ENCODE data around the gene ASB5. TPM values are rescaled to one million over a fixed set of nuclear protein-coding genes. Genes with fewer than 3 reads are reported as not detected.

ASB5 gene
- total RNA-seq, 6 experiments from 2014 or later: 0.19 to 0.23 TPM; not detected in 4

DNA sequence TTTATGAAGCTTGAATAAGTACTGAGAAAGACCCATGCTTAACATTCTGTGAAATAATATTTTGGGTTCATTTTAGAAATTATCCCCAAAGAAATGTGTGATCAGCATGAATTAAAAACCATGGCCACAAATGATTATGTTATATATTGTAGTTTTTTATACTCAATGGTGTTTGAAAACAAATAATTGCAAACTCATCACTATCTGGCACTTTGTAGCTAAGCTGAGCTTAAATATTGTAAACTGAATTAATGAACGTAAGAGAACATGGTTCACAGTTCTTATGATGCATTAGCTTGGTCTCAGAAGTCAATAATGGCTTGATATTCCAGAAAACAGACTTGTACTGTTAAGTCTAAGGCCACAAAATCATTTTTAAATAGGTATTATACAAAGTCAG lies 24.6 kb upstream of the ASB5 start:
- no peaks in the 10 kb centered on the region for H3K36me3 ChIP-seq

DNA sequence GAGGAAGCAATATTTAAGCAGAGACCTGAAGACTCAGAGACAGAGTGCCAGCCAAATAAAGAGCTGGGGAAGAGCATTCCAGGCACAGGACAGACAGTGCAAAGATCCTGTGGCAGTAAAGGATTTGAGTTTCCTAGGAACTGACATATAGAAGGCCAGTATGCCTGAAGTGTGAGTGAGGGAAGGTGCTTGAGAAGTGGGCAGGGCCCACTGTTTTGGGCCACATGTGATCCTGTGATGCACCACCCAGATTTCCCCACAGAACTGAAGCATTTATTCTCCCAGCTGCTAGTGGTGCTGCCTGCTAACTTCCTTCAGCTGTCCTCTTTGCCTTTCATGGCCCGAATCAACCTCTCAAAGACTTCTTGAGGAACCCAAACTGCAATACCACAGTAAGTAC lies 23.9 kb upstream of the ASB5 start:
- no peaks in the 10 kb centered on the region for H3K36me3 ChIP-seq
- whole genome bisulfite sequencing (ENCODE audit: insufficient coverage, low coverage, low lambda C conversion rate, missing lambda C conversion rate): 89% methylated on average over 1 of the region's 1 CpG
- TF ChIP-seq, protein P1, sequence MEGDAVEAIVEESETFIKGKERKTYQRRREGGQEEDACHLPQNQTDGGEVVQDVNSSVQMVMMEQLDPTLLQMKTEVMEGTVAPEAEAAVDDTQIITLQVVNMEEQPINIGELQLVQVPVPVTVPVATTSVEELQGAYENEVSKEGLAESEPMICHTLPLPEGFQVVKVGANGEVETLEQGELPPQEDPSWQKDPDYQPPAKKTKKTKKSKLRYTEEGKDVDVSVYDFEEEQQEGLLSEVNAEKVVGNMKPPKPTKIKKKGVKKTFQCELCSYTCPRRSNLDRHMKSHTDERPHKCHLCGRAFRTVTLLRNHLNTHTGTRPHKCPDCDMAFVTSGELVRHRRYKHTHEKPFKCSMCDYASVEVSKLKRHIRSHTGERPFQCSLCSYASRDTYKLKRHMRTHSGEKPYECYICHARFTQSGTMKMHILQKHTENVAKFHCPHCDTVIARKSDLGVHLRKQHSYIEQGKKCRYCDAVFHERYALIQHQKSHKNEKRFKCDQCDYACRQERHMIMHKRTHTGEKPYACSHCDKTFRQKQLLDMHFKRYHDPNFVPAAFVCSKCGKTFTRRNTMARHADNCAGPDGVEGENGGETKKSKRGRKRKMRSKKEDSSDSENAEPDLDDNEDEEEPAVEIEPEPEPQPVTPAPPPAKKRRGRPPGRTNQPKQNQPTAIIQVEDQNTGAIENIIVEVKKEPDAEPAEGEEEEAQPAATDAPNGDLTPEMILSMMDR (IDR thresholded peaks at IDR 0.05): no peak
- no peak for TF ChIP-seq POLR2A (IDR thresholded peaks at IDR 0.05)
- H3K27me3 ChIP-seq: no peaks in the 10 kb centered on the region
- DNase-seq: no peak
- no peaks in the 10 kb centered on the region for H3K9me3 ChIP-seq
- ATAC-seq: no peak
- intact Hi-C loops (cut with DNase I): no loop called here
- no peak overlapping the region for H3K4me3 ChIP-seq
- no peaks in the 10 kb centered on the region for H3K4me1 ChIP-seq
- no peak overlapping the region for H3K27ac ChIP-seq

More for the DNA sequence above, 24.6 kb upstream of the ASB5 start:
- H3K9me3 ChIP-seq: no peaks in the 10 kb centered on the region
- intact Hi-C loops (cut with DNase I): no loop called here
- no peak overlapping the region for H3K4me3 ChIP-seq
- no peak for TF ChIP-seq POLR2A (IDR thresholded peaks at IDR 0.05)
- TF ChIP-seq, protein P1 (IDR thresholded peaks at IDR 0.05): no peak
- no peak overlapping the region for H3K27ac ChIP-seq
- 56% methylated on average over 1 of the region's 1 CpG for WGBS (ENCODE audit: insufficient coverage, low coverage, low lambda C conversion rate, missing lambda C conversion rate)
- DNase-seq: no peak
- H3K27me3 ChIP-seq: no peaks in the 10 kb centered on the region
- no peak for ATAC-seq
- H3K4me1 ChIP-seq: no peaks in the 10 kb centered on the region

DNA sequence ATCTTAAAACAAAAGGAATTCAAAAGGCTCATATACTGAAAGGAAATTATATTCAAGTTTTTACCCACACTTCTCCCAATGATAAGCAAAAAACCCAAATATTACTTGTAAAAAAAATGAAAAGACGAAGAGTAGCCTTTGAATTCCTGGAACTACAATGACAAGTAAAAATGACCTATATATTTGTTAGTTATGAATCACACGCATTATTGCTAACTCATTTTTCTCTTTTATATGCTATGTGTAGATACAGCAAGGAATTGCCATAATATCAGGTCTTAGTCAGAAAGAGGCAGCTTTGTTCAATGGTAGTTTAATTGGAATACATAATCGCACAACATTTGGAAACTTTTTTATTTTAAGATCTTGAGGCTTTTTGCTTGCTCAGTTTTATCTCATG lies 22.7 kb upstream of the ASB5 start:
- no peak for DNase-seq
- Histone ChIP-seq H3K27ac (no peak overlapping the region), H3K9me3 (no peaks in the 10 kb centered on the region), H3K4me1 (no peaks in the 10 kb centered on the region), H3K36me3 (no peaks in the 10 kb centered on the region), H3K4me3 (no peak overlapping the region), H3K27me3 (no peaks in the 10 kb centered on the region)
- TF ChIP-seq, protein P1 (IDR thresholded peaks at IDR 0.05): no peak
- TF ChIP-seq POLR2A (IDR thresholded peaks at IDR 0.05): no peak
- ATAC-seq: no peak
- intact Hi-C loops (cut with DNase I): no loop called here
- 72% methylated on average over 3 of the region's 3 CpGs for WGBS (ENCODE audit: insufficient coverage, low coverage, low lambda C conversion rate, missing lambda C conversion rate)

DNA sequence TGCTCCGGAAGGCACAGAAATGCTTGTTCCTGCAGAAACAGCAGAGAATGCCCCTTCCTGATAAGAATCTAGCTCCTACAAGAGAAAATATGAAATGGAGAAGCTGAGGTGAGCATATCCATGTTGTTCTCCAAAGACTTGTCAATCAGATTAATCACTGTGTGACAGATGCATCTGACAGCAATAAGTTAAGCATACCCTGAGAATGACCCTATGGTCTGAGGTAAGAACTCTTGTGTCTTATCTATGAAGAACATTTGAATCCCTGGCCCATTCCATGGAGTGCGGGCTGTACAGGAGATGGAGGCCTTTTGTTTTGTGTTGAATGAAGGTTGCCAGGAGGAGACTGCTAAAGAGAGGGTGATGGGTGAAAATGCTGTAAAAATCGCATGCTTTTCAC lies 21.5 kb upstream of the ASB5 start:
- Histone ChIP-seq H3K27ac (no peak overlapping the region), H3K36me3 (no peaks in the 10 kb centered on the region), H3K4me1 (no peaks in the 10 kb centered on the region), H3K27me3 (no peaks in the 10 kb centered on the region), H3K9me3 (no peaks in the 10 kb centered on the region), H3K4me3 (no peak overlapping the region)
- TF ChIP-seq, protein P1 (IDR thresholded peaks at IDR 0.05): no peak
- no peak for TF ChIP-seq POLR2A (IDR thresholded peaks at IDR 0.05)
- intact Hi-C loops (cut with DNase I): no loop called here
- 81% methylated on average over 3 of the region's 3 CpGs for WGBS (ENCODE audit: insufficient coverage, low coverage, low lambda C conversion rate, missing lambda C conversion rate)
- ATAC-seq (no peak), DNase-seq (no peak)

DNA sequence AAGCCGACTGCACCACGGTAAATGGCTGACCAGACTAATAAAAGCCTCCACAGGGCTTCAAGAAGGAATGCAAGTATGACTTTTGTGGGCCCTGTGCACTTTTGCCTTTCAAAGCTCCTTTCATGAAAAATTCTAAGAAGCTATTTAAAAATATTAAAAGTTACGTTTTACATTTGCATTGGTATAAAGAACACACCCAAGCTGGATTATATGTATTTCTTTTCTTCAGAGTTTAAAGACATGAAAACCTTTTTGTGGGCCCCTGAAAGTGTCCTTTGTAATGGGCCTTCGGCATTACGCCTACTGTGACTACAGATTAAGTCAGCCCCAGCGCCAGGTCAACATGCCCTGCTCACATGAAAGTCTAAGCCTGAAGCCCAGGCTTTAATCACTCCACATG lies 20.5 kb upstream of the ASB5 start:
- intact Hi-C loops (cut with DNase I): no loop called here

More for the DNA sequence above, 20.5 kb upstream of the ASB5 start:
- no peak for DNase-seq
- TF ChIP-seq, protein P1 (IDR thresholded peaks at IDR 0.05): no peak
- no peak for TF ChIP-seq POLR2A (IDR thresholded peaks at IDR 0.05)
- 78% methylated on average over 6 of the region's 6 CpGs for WGBS (ENCODE audit: insufficient coverage, low coverage, low lambda C conversion rate, missing lambda C conversion rate)
- ATAC-seq: no peak
- H3K9me3 ChIP-seq: no peaks in the 10 kb centered on the region
- H3K4me3 ChIP-seq: no peak overlapping the region
- H3K27me3 ChIP-seq: no peaks in the 10 kb centered on the region
- H3K27ac ChIP-seq: no peak overlapping the region
- H3K36me3 ChIP-seq: no peaks in the 10 kb centered on the region
- no peaks in the 10 kb centered on the region for H3K4me1 ChIP-seq
